Endothelial cell (in vitro differentiated cells): ENCODE measurements around the gene GATAD1. TPM values are rescaled to one million over a fixed set of nuclear protein-coding genes. Genes with fewer than 3 reads are reported as not detected.
"Not testable (repeated sequence)": the region's sequence is repeated elsewhere in the genome, so short reads cannot be mapped to it uniquely, and the experiment has no call there.

Experiments
- DNase-seq: peaks from one replicate; pipeline ENCODE4 v3.0.0; 2021; ENCODE audit warnings: low spot score
- H3K27ac Mint-ChIP-seq: one replicate; pipeline ENCODE4 v1.8.0; 2021; ENCODE audit warnings: mixed read lengths, inconsistent platforms; ENCODE audit not compliant: unreplicated experiment
- H3K27me3 Mint-ChIP-seq: one replicate; pipeline ENCODE4 v1.8.0; 2021; ENCODE audit warnings: mild to moderate bottlenecking, moderate library complexity, mixed read lengths, inconsistent platforms; ENCODE audit not compliant: unreplicated experiment
- H3K36me3 Mint-ChIP-seq: one replicate; pipeline ENCODE4 v1.8.0; 2021; ENCODE audit warnings: mild to moderate bottlenecking, low read depth, mixed read lengths, inconsistent platforms; ENCODE audit not compliant: unreplicated experiment
- H3K4me1 Mint-ChIP-seq: one replicate; pipeline ENCODE4 v1.8.0; 2021; ENCODE audit warnings: mild to moderate bottlenecking, mixed read lengths, inconsistent platforms; ENCODE audit not compliant: unreplicated experiment
- H3K4me3 Mint-ChIP-seq: one replicate; pipeline ENCODE4 v1.8.0; 2021; ENCODE audit warnings: mild to moderate bottlenecking, mixed read lengths, inconsistent platforms; ENCODE audit not compliant: unreplicated experiment
- H3K9me3 Mint-ChIP-seq: one replicate; pipeline ENCODE4 v1.8.0; 2021; ENCODE audit warnings: mixed read lengths, inconsistent platforms; ENCODE audit not compliant: unreplicated experiment
- CTCF ChIP-seq: fragments of 200-600 bp; sonication (generic); IDR thresholded peaks from one replicate; pipeline ENCODE4 v1.5.0; 2021; ENCODE audit warnings: antibody characterized with exemption; ENCODE audit not compliant: unreplicated experiment
- total RNA-seq: library from RNA; stranded (reverse); fragmentation: NEBNext Ultra II Directional; extraction: Animal tissue kit (Norgen Biotek cat#: 25700); gene quantifications from one replicate; pipeline ENCODE4 v1.2.1, GENCODE V29; 2021; ENCODE audit not compliant: unreplicated experiment

Gene GATAD1
- total RNA-seq, 1 donor from 2014 or later = 22.7 TPM

- H3K9me3 Mint-ChIP-seq = no peaks in the 10 kb centered on the region
- peaks cover 3% of the 10 kb centered on the region for H3K27me3 Mint-ChIP-seq
- no peak for TF ChIP-seq CTCF
- no peak for DNase-seq
- H3K4me3 Mint-ChIP-seq = no peak overlapping the region
- peaks cover 2% of the 10 kb centered on the region for H3K36me3 Mint-ChIP-seq
- no peak overlapping the region for H3K27ac Mint-ChIP-seq
- peaks cover 6% of the 10 kb centered on the region for H3K4me1 Mint-ChIP-seq
These were observed 43.6 kb upstream of the GATAD1 start for GRCh38 chr7:92403760-92404074.

GRCh38 chr7:92404170-92404614 is 43.1 kb upstream of the GATAD1 start:
- no peaks in the 10 kb centered on the region for H3K36me3 Mint-ChIP-seq
- H3K27ac Mint-ChIP-seq = no peak overlapping the region
- H3K4me3 Mint-ChIP-seq = no peak overlapping the region
- no peak for DNase-seq
- peaks cover 8% of the 10 kb centered on the region for H3K4me1 Mint-ChIP-seq
- peaks cover 3% of the 10 kb centered on the region for H3K27me3 Mint-ChIP-seq
- TF ChIP-seq CTCF = no peak
- no peaks in the 10 kb centered on the region for H3K9me3 Mint-ChIP-seq

GRCh38 chr7:92409357-92409756 is 37.9 kb upstream of the GATAD1 start:
- Mint-ChIP-seq H3K4me3 (no peak overlapping the region), H3K36me3 (no peaks in the 10 kb centered on the region), H3K9me3 (no peaks in the 10 kb centered on the region), H3K27ac (no peak overlapping the region), H3K27me3 (no peaks in the 10 kb centered on the region), H3K4me1 (peaks cover 8% of the 10 kb centered on the region)
- DNase-seq = no peak
- TF ChIP-seq CTCF = no peak

- not testable (repeated sequence) for DNase-seq, H3K4me3 Mint-ChIP-seq, H3K4me1 Mint-ChIP-seq, H3K27me3 Mint-ChIP-seq, H3K27ac Mint-ChIP-seq, H3K9me3 Mint-ChIP-seq, H3K36me3 Mint-ChIP-seq
These were observed 37.1 kb upstream of the GATAD1 start for GRCh38 chr7:92410162-92410561.

GRCh38 chr7:92412745-92413144 is 34.5 kb upstream of the GATAD1 start:
- Mint-ChIP-seq H3K36me3 (no peaks in the 10 kb centered on the region), H3K9me3 (no peaks in the 10 kb centered on the region), H3K4me1 (peaks cover 8% of the 10 kb centered on the region), H3K4me3 (no peak overlapping the region), H3K27me3 (no peaks in the 10 kb centered on the region), H3K27ac (no peak overlapping the region)
- no peak for DNase-seq
- no peak for TF ChIP-seq CTCF

- Mint-ChIP-seq H3K4me3 (no peak overlapping the region), H3K27me3 (no peaks in the 10 kb centered on the region), H3K9me3 (no peaks in the 10 kb centered on the region), H3K4me1 (peaks cover 3% of the 10 kb centered on the region), H3K27ac (no peak overlapping the region), H3K36me3 (no peaks in the 10 kb centered on the region)
- TF ChIP-seq CTCF = no peak
- no peak for DNase-seq
These were observed 33.7 kb upstream of the GATAD1 start for GRCh38 chr7:92413550-92413949.
